Measurements from ENCODE around the gene SH3D19. TPM values are rescaled to one million over a fixed set of nuclear protein-coding genes. Genes with fewer than 3 reads are reported as not detected.
"Not testable (repeated sequence)": the region's sequence is repeated elsewhere in the genome, so short reads cannot be mapped to it uniquely, and the experiment has no call there.

Gene SH3D19
- total RNA-seq, 4 donors from 2014 or later, result 35.6 to 73.1 (median 50.5) TPM

- no peak for TF ChIP-seq CTCF (IDR thresholded peaks at IDR 0.05 in 4 of 5, conservative IDR thresholded peaks at IDR 0.05 in 1 of 5)
- ATAC-seq (no peak), DNase-seq (no peak)
- Histone ChIP-seq H3K36me3 (peaks cover 0 to 77% of the 10 kb centered on the region in 2 donors), H3K9me3 (no peaks in the 10 kb centered on the region), H3K27me3 (no peaks in the 10 kb centered on the region), H3K4me3 (no peak overlapping the region), H3K4me1 (peaks cover 0 to 4% of the 10 kb centered on the region in 2 donors), H3K27ac (no peak overlapping the region)
- intact Hi-C loops (cut with DNase I; ENCODE audit: low total_unique reads), result no loop called here
- in situ Hi-C loops (cut with MboI; ENCODE audit: low sequenced_read_pairs in 4 of 4), result no loop called here
Measured at GRCh38 chr4:151143162-151143561, 182.2 kb downstream of the SH3D19 start.

- Histone ChIP-seq H3K27ac (no peak overlapping the region), H3K9me3 (no peaks in the 10 kb centered on the region), H3K36me3 (peaks cover 0 to 79% of the 10 kb centered on the region in 2 donors), H3K4me1 (peaks cover 0 to 4% of the 10 kb centered on the region in 2 donors), H3K4me3 (no peak overlapping the region), H3K27me3 (no peaks in the 10 kb centered on the region)
- in situ Hi-C loops (cut with MboI; ENCODE audit: low sequenced_read_pairs in 4 of 4), result no loop called here
- DNase-seq (no peak), ATAC-seq (no peak)
- intact Hi-C loops (cut with DNase I; ENCODE audit: low total_unique reads), result no loop called here
- TF ChIP-seq POLR2A (IDR thresholded peaks at IDR 0.05) (no peak), CTCF (IDR thresholded peaks at IDR 0.05 in 4 of 5, conservative IDR thresholded peaks at IDR 0.05 in 1 of 5) (no peak)
Measured at GRCh38 chr4:151142758-151143157, 182.6 kb downstream of the SH3D19 start.

GRCh38 chr4:151139814-151140213, 185.6 kb downstream of the SH3D19 start:
- H3K27me3 ChIP-seq, result no peaks in the 10 kb centered on the region
- peaks cover 0 to 2% of the 10 kb centered on the region in 2 donors for H3K4me1 ChIP-seq
- H3K9me3 ChIP-seq, result no peaks in the 10 kb centered on the region
- DNase-seq, result no peak
- H3K4me3 ChIP-seq, result no peak overlapping the region
- intact Hi-C loops (cut with DNase I; ENCODE audit: low total_unique reads) (no loop called here), in situ Hi-C loops (cut with MboI; ENCODE audit: low sequenced_read_pairs in 4 of 4) (no loop called here)
- H3K36me3 ChIP-seq, result peaks cover 0 to 61% of the 10 kb centered on the region in 2 donors
- no peak for TF ChIP-seq POLR2A (IDR thresholded peaks at IDR 0.05)
- no peak for TF ChIP-seq CTCF (IDR thresholded peaks at IDR 0.05 in 4 of 5, conservative IDR thresholded peaks at IDR 0.05 in 1 of 5)
- ATAC-seq, result no peak
- no peak overlapping the region for H3K27ac ChIP-seq

GRCh38 chr4:151136048-151136447, 189.4 kb downstream of the SH3D19 start:
- H3K4me1 ChIP-seq; H3K27me3 ChIP-seq; DNase-seq; in situ Hi-C loops (cut with MboI; ENCODE audit: low sequenced_read_pairs in 4 of 4); ATAC-seq; H3K4me3 ChIP-seq; H3K27ac ChIP-seq; H3K9me3 ChIP-seq; intact Hi-C loops (cut with DNase I; ENCODE audit: low total_unique reads): not testable (repeated sequence)
- peaks cover 6 to 53% of the 10 kb centered on the region in 2 donors for H3K36me3 ChIP-seq

- in situ Hi-C loops (cut with MboI; ENCODE audit: low sequenced_read_pairs in 4 of 4) (no loop called here), intact Hi-C loops (cut with DNase I; ENCODE audit: low total_unique reads) (no loop called here)
- Histone ChIP-seq H3K9me3 (no peaks in the 10 kb centered on the region), H3K27me3 (no peaks in the 10 kb centered on the region), H3K36me3 (peaks cover 6 to 60% of the 10 kb centered on the region in 2 donors), H3K4me3 (no peak overlapping the region), H3K27ac (no peak overlapping the region), H3K4me1 (no peaks in the 10 kb centered on the region)
- TF ChIP-seq CTCF (IDR thresholded peaks at IDR 0.05 in 4 of 5, conservative IDR thresholded peaks at IDR 0.05 in 1 of 5) (no peak), POLR2A (IDR thresholded peaks at IDR 0.05) (no peak)
- ATAC-seq, result no peak
- no peak for DNase-seq
Measured at GRCh38 chr4:151133311-151133710, 192.1 kb downstream of the SH3D19 start.
